ENCODE results near the gene PLCH2. TPM values are rescaled to one million over a fixed set of nuclear protein-coding genes. Genes with fewer than 3 reads are reported as not detected.

PLCH2 gene
- total and polyA plus RNA-seq, 8 donors: 0.67 to 6.5 (median 3.7) TPM

GRCh38 chr1:2446394-2446793 is 29.7 kb upstream of the PLCH2 start:
- DNase-seq: no peak
- no peak for TF ChIP-seq CTCF (IDR thresholded peaks at IDR 0.05)
- Histone ChIP-seq H3K4me3 (no peak overlapping the region), H3K4me1 (no peaks in the 10 kb centered on the region), H3K27me3 (peaks cover 22 to 85% of the 10 kb centered on the region in 2 donors), H3K27ac (no peak overlapping the region), H3K9me3 (no peaks in the 10 kb centered on the region), H3K36me3 (no peaks in the 10 kb centered on the region)
- ATAC-seq: no peak
- intact Hi-C loops (cut with DNase I): no loop called here

GRCh38 chr1:2446861-2447260 is 29.2 kb upstream of the PLCH2 start:
- TF ChIP-seq CTCF (IDR thresholded peaks at IDR 0.05): no peak
- ATAC-seq (no peak), DNase-seq (no peak)
- H3K27me3 ChIP-seq: peaks cover 22 to 85% of the 10 kb centered on the region in 2 donors
- no peak overlapping the region for H3K27ac ChIP-seq
- H3K4me3 ChIP-seq: no peak overlapping the region
- H3K4me1 ChIP-seq: no peaks in the 10 kb centered on the region
- no peaks in the 10 kb centered on the region for H3K36me3 ChIP-seq
- intact Hi-C loops (cut with DNase I): no loop called here
- H3K9me3 ChIP-seq: no peaks in the 10 kb centered on the region

GRCh38 chr1:2447276-2448097 is 28.6 kb upstream of the PLCH2 start:
- TF ChIP-seq CTCF (IDR thresholded peaks at IDR 0.05): no peak
- H3K9me3 ChIP-seq: no peaks in the 10 kb centered on the region
- H3K4me1 ChIP-seq: no peaks in the 10 kb centered on the region
- DNase-seq: no peak
- intact Hi-C loops (cut with DNase I): no loop called here
- peaks cover 22 to 85% of the 10 kb centered on the region in 2 donors for H3K27me3 ChIP-seq
- no peaks in the 10 kb centered on the region for H3K36me3 ChIP-seq
- no peak overlapping the region for H3K4me3 ChIP-seq
- H3K27ac ChIP-seq: no peak overlapping the region
- ATAC-seq: no peak

- H3K36me3 ChIP-seq: no peaks in the 10 kb centered on the region
- H3K27me3 ChIP-seq: peaks cover 16 to 85% of the 10 kb centered on the region in 2 donors
- no peak for DNase-seq
These were observed 28.0 kb upstream of the PLCH2 start for GRCh38 chr1:2448098-2448445.

More at GRCh38 chr1:2448098-2448445, 28.0 kb upstream of the PLCH2 start:
- no peak for ATAC-seq
- H3K27ac ChIP-seq: no peak overlapping the region
- H3K4me3 ChIP-seq: no peak overlapping the region
- no peaks in the 10 kb centered on the region for H3K9me3 ChIP-seq
- intact Hi-C loops (cut with DNase I): no loop called here
- no peak for TF ChIP-seq CTCF (IDR thresholded peaks at IDR 0.05)
- H3K4me1 ChIP-seq: no peaks in the 10 kb centered on the region

Data from left lung (tissue), 10 donors.